Activated CD4-positive, alpha-beta T cell treated with anti-CD3 and anti-CD28 coated beads, Interleukin-2, amount 10 ng/mL, durations not matched to agents 7 days and 5 days (primary cell): Measurements from ENCODE around the gene YOD1. TPM values are rescaled to one million over a fixed set of nuclear protein-coding genes. Genes with fewer than 3 reads are reported as not detected.

ENCODE experiments used
- CTCF ChIA-PET: fragments of 350-600 bp; sonication (Branson Sonifier 250); formaldehyde crosslinking; loops from one replicate; lab custom pipeline; 2021; ENCODE audit warnings: antibody characterized with exemption; lab: Charles Lee
- POLR2A ChIA-PET: fragments of 350-600 bp; sonication (Branson Sonifier 250); formaldehyde crosslinking; loops from one replicate; lab custom pipeline; 2021; ENCODE audit warnings: antibody characterized with exemption; lab: Charles Lee
- DNase-seq: peaks from one replicate; pipeline ENCODE4 v3.0.0-alpha.2; 2020
- H3K27ac Mint-ChIP-seq: one replicate; pipeline ENCODE4 v1.8.0; 2021; ENCODE audit warnings: mild to moderate bottlenecking, moderate library complexity, mixed read lengths
- H3K27me3 Mint-ChIP-seq: one replicate; pipeline ENCODE4 v1.8.0; 2021; ENCODE audit warnings: mixed read lengths
- H3K36me3 Mint-ChIP-seq: one replicate; pipeline ENCODE4 v1.8.0; 2021; ENCODE audit warnings: low read depth, mixed read lengths
- H3K4me1 Mint-ChIP-seq: one replicate; pipeline ENCODE4 v1.8.0; 2021; ENCODE audit warnings: mixed read lengths
- H3K4me3 Mint-ChIP-seq: one replicate; pipeline ENCODE4 v1.8.0; 2021; ENCODE audit warnings: mild to moderate bottlenecking, moderate library complexity, mixed read lengths
- H3K9me3 Mint-ChIP-seq: one replicate; pipeline ENCODE4 v1.8.0; 2021; ENCODE audit warnings: mixed read lengths
- total RNA-seq, 2 experiments: library from RNA; stranded (reverse); gene quantifications; one replicate each; pipeline ENCODE4 v1.2.3, GENCODE V29; 2021

YOD1 gene
- total RNA-seq, 2 experiments from 2014 or later = 7.3 TPM

GRCh38 chr1:207069061-207069460, 18.1 kb upstream of the YOD1 start:
- H3K27me3 Mint-ChIP-seq = peaks cover 1% of the 10 kb centered on the region
- H3K9me3 Mint-ChIP-seq = no peaks in the 10 kb centered on the region
- peaks cover 7% of the 10 kb centered on the region for H3K36me3 Mint-ChIP-seq
- ChIA-PET CTCF (interaction anchor here (1.2 to 5.2 kb wide), 5 partner anchors 10 to 19 kb away, joined by 3 to 14 read pairs (median 4); no protein-coding TSS in a partner anchor), POLR2A (interaction anchor here (0.6 kb wide), 1 partner anchor 21 kb away, joined by 3 read pairs; no protein-coding TSS in a partner anchor)
- DNase-seq = no peak
- no peak overlapping the region for H3K4me3 Mint-ChIP-seq
- peaks cover 37% of the 10 kb centered on the region for H3K4me1 Mint-ChIP-seq
- no peak overlapping the region for H3K27ac Mint-ChIP-seq

- no peak overlapping the region for H3K4me3 Mint-ChIP-seq
Measured at GRCh38 chr1:207067665-207068064, 16.7 kb upstream of the YOD1 start.

DNA sequence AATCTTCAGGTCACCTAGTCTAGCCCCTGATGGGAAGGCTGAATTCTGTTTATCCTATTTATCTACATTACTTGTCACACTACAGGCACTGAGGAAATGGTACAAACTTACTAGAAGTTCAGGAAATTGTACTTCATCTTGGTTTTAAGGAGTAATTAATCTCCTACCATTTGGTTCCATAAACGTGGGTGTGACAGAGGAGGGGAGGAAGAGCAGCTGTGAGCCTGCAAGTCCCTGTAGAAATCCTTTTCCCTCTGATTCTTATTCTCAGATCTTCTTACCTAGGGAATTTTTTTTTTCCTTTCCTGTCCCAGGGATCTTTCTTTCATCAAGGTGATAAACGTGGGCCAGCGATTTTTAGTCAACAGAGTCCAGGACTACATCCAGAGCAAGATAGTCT, 16.2 kb upstream of the YOD1 start:
- H3K27ac Mint-ChIP-seq = no peak overlapping the region
- CTCF ChIA-PET = no interaction called here
- H3K27me3 Mint-ChIP-seq = no peaks in the 10 kb centered on the region
- no peak overlapping the region for H3K4me3 Mint-ChIP-seq
- DNase-seq = no peak
- peaks cover 37% of the 10 kb centered on the region for H3K4me1 Mint-ChIP-seq
- peaks cover 5% of the 10 kb centered on the region for H3K36me3 Mint-ChIP-seq
- POLR2A ChIA-PET = no interaction called here
- no peaks in the 10 kb centered on the region for H3K9me3 Mint-ChIP-seq

More at GRCh38 chr1:207067665-207068064, 16.7 kb upstream of the YOD1 start:
- H3K9me3 Mint-ChIP-seq = no peaks in the 10 kb centered on the region
- POLR2A ChIA-PET = no interaction called here
- no peaks in the 10 kb centered on the region for H3K27me3 Mint-ChIP-seq
- H3K36me3 Mint-ChIP-seq = peaks cover 5% of the 10 kb centered on the region
- H3K27ac Mint-ChIP-seq = no peak overlapping the region
- no peak for DNase-seq
- CTCF ChIA-PET = interaction anchor here (0.6 to 1.7 kb wide), 3 partner anchors 8 to 235 kb away, joined by 3 read pairs; no protein-coding TSS in a partner anchor
- H3K4me1 Mint-ChIP-seq = peaks cover 37% of the 10 kb centered on the region

DNA sequence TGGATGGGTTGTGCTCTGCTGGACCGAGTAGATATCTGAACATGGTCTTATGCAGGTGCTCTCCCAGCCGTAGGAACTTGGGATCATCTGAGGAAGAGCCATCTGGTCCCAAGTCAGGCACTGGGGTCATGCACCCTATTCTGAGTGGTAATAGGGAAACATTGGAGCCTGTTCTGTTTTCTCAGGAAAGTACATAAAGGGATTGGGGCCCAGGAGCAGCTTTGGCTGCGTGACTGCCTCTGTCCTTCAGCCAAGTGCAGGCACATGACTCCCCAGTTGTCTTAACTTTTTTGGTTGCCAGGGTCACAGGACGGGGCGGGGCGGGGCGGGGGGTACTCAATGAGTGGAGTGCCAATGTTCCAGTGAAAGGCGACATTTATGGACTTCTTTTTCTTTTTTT, 13.6 kb upstream of the YOD1 start:
- H3K27ac Mint-ChIP-seq = no peak overlapping the region
- H3K9me3 Mint-ChIP-seq = no peaks in the 10 kb centered on the region
- DNase-seq = no peak
- H3K27me3 Mint-ChIP-seq = no peaks in the 10 kb centered on the region
- H3K4me3 Mint-ChIP-seq = no peak overlapping the region
- POLR2A ChIA-PET = no interaction called here
- CTCF ChIA-PET = interaction anchor here (0.6 to 1.1 kb wide), 2 partner anchors 17 to 160 kb away, joined by 3 read pairs; no protein-coding TSS in a partner anchor
- peaks cover 11% of the 10 kb centered on the region for H3K4me1 Mint-ChIP-seq
- no peaks in the 10 kb centered on the region for H3K36me3 Mint-ChIP-seq

DNA sequence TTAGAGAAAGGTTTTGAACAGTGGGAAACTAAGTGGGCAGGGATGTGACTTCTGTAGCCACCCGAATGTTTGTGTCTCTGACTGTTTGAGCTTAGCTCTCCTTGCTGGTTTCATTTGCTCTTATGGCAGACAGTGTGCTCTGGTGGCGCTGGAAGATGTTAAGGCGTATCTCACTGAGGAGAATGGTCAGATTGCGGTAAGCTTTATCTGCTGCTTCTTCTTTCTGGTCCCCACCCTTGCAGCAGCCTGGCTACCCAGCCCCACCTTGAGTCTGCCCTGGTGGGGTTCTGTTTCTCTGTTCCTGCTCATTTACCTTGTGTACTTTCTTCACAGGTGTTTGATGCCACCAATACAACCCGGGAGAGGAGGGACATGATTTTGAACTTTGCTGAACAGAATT, 12.0 kb upstream of the YOD1 start:
- Mint-ChIP-seq H3K36me3 (no peaks in the 10 kb centered on the region), H3K9me3 (no peaks in the 10 kb centered on the region), H3K27me3 (no peaks in the 10 kb centered on the region), H3K4me1 (peaks cover 6% of the 10 kb centered on the region), H3K4me3 (no peak overlapping the region), H3K27ac (no peak overlapping the region)
- ChIA-PET POLR2A (no interaction called here), CTCF (no interaction called here)
- DNase-seq = no peak

GRCh38 chr1:207062058-207062457, 11.1 kb upstream of the YOD1 start:
- ChIA-PET CTCF (no interaction called here), POLR2A (no interaction called here)
- H3K27ac Mint-ChIP-seq = no peak overlapping the region
- H3K4me3 Mint-ChIP-seq = no peak overlapping the region
- H3K36me3 Mint-ChIP-seq = no peaks in the 10 kb centered on the region
- no peaks in the 10 kb centered on the region for H3K9me3 Mint-ChIP-seq
- peaks cover 3% of the 10 kb centered on the region for H3K4me1 Mint-ChIP-seq
- DNase-seq = no peak
- no peaks in the 10 kb centered on the region for H3K27me3 Mint-ChIP-seq

DNA sequence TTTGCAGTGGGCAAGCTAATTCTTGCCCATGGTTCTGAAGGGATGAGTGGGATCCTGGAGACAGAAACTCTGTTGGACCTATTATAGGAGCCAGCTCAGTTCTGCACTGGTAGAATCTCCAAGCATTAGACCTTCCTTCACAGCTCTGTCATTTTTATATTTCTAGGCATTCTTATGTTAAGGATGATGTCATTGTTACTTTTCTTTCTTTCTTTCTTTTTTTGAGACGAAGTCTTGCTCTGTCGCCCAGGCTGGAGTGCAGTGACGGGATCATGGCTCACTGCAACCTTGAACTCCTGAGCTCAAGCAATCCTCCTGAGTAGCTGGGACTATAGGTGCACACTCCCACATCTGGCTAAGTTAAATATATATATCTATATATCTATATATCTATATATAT, 9.6 kb upstream of the YOD1 start:
- no peak for DNase-seq
- CTCF ChIA-PET = interaction anchor here (0.6 to 3.3 kb wide), 6 partner anchors 10 to 124 kb away, joined by 3 to 14 read pairs (median 3); no protein-coding TSS in a partner anchor
- no peak overlapping the region for H3K4me3 Mint-ChIP-seq
- no peaks in the 10 kb centered on the region for H3K36me3 Mint-ChIP-seq
- POLR2A ChIA-PET = interaction anchor here (0.6 kb wide), 1 partner anchor 347 kb away, joined by 3 read pairs; no protein-coding TSS in a partner anchor
- no peaks in the 10 kb centered on the region for H3K9me3 Mint-ChIP-seq
- H3K27ac Mint-ChIP-seq = no peak overlapping the region
- no peaks in the 10 kb centered on the region for H3K27me3 Mint-ChIP-seq
- peaks cover 3% of the 10 kb centered on the region for H3K4me1 Mint-ChIP-seq

GRCh38 chr1:207059881-207060280, 8.9 kb upstream of the YOD1 start:
- CTCF ChIA-PET = interaction anchor here (0.8 to 3.3 kb wide), 7 partner anchors 9 to 123 kb away, joined by 3 to 14 read pairs (median 3); no protein-coding TSS in a partner anchor
- Mint-ChIP-seq H3K4me1 (peaks cover 7% of the 10 kb centered on the region), H3K4me3 (no peak overlapping the region), H3K27ac (no peak overlapping the region), H3K9me3 (no peaks in the 10 kb centered on the region), H3K36me3 (no peaks in the 10 kb centered on the region), H3K27me3 (peaks cover 4% of the 10 kb centered on the region)
- POLR2A ChIA-PET = interaction anchor here (0.6 kb wide), 2 partner anchors 347 to 354 kb away, joined by 3 read pairs; no protein-coding TSS in a partner anchor
- DNase-seq = no peak

GRCh38 chr1:207058878-207059867, 8.2 kb upstream of the YOD1 start:
- Mint-ChIP-seq H3K4me1 (peaks cover 13% of the 10 kb centered on the region), H3K27ac (no peak overlapping the region), H3K9me3 (no peaks in the 10 kb centered on the region), H3K27me3 (peaks cover 5% of the 10 kb centered on the region), H3K4me3 (no peak overlapping the region), H3K36me3 (no peaks in the 10 kb centered on the region)
- CTCF ChIA-PET = interaction anchor here (1.0 to 3.3 kb wide), 5 partner anchors 9 to 123 kb away, joined by 3 to 14 read pairs (median 3); no protein-coding TSS in a partner anchor
- DNase-seq = no peak
- POLR2A ChIA-PET = no interaction called here

DNA sequence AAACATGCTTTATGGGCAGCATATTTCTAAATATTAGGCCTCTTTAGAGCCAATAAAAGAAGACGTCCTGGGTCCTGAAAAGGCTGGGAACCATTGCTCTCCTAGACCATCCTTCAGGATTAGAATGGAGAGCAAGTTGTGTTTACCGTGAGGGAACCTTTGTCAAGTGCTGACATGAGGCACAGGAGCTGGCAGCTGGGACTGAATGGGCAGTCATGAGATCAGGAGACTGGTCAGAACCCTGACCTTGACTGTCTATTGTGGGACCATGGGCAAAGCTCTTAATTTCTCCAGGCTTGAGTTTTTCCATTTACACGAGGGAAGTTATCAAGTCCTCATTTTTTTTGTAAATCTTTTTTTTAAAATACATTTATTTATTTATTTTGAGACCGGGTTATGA, 7.2 kb upstream of the YOD1 start:
- POLR2A ChIA-PET = no interaction called here
- Mint-ChIP-seq H3K27ac (no peak overlapping the region), H3K36me3 (no peaks in the 10 kb centered on the region), H3K4me1 (peaks cover 19% of the 10 kb centered on the region), H3K27me3 (peaks cover 5% of the 10 kb centered on the region), H3K9me3 (no peaks in the 10 kb centered on the region), H3K4me3 (no peak overlapping the region)
- DNase-seq = no peak
- CTCF ChIA-PET = interaction anchor here (3.3 kb wide), 1 partner anchor 9 kb away, joined by 14 read pairs; no protein-coding TSS in a partner anchor

- Mint-ChIP-seq H3K4me3 (no peak overlapping the region), H3K27ac (no peak overlapping the region), H3K36me3 (peaks cover 2% of the 10 kb centered on the region), H3K27me3 (peaks cover 7% of the 10 kb centered on the region), H3K4me1 (peaks cover 34% of the 10 kb centered on the region), H3K9me3 (peaks cover 1% of the 10 kb centered on the region)
- CTCF ChIA-PET = interaction anchor here (0.6 to 1.5 kb wide), 5 partner anchors 12 to 264 kb away, joined by 3 to 4 read pairs (median 3); no protein-coding TSS in a partner anchor
- no peak for DNase-seq
- POLR2A ChIA-PET = no interaction called here
Measured at GRCh38 chr1:207056673-207057072, 5.7 kb upstream of the YOD1 start.

GRCh38 chr1:207055386-207056001, 4.5 kb upstream of the YOD1 start:
- DNase-seq = no peak
- ChIA-PET CTCF (interaction anchor here (1.1 to 1.5 kb wide), 3 partner anchors 13 to 44 kb away, joined by 3 to 4 read pairs (median 3); no protein-coding TSS in a partner anchor), POLR2A (no interaction called here)
- Mint-ChIP-seq H3K27me3 (peaks cover 7% of the 10 kb centered on the region), H3K9me3 (peaks cover 9% of the 10 kb centered on the region), H3K27ac (no peak overlapping the region), H3K4me1 (peaks cover 42% of the 10 kb centered on the region), H3K4me3 (no peak overlapping the region), H3K36me3 (peaks cover 3% of the 10 kb centered on the region)
